Superior temporal gyrus (tissue), 1 donor: ENCODE measurements around the gene SHISA4.
"Not testable (repeated sequence)": the region's sequence is repeated elsewhere in the genome, so short reads cannot be mapped to it uniquely, and the experiment has no call there.

ENCODE experiments used
- DNase-seq: peaks from one replicate; pipeline ENCODE4 v3.0.0-alpha.2; 2016; ENCODE audit errors: extremely low spot score

The SHISA4 gene

DNA sequence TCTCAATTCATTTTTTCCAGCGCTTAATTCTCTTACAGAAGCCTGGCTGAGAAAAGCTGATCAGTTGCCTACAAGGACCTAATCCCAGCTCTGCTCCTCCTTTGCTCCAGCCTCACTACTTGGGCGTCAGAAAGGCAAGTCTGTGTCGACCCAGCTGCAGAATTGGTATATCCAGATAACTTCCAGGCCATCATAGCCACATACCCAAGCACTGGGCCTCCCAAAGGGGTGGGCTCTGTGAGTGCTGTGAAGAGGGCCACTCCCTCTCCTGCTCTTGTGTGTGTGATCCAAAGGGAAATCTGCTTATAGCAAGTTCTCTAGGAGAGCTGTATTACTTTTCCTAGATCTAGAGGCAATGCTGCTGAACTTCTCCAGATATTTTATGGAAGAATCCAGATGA is 39.6 kb downstream of the SHISA4 start:
- no peak for DNase-seq

DNA sequence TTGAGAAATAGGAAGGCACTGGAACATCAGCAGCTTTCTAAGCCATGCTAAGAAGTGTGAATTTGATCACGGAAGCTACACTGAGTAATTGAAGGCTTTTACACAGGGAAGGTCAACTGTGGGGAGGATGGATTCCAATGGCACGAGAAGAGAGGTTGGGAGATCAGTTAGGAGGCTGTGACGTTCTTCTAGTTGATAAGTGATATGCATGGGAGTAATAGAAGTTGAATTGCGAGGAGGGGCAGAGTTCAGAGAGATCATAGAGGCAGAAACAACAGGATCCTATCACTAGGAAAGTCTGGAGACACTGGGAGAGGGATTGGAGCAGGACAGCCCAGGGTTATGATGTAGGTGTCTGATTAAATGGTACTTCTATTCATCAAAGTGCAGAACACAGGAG is 41.4 kb downstream of the SHISA4 start:
- no peak for DNase-seq

DNA sequence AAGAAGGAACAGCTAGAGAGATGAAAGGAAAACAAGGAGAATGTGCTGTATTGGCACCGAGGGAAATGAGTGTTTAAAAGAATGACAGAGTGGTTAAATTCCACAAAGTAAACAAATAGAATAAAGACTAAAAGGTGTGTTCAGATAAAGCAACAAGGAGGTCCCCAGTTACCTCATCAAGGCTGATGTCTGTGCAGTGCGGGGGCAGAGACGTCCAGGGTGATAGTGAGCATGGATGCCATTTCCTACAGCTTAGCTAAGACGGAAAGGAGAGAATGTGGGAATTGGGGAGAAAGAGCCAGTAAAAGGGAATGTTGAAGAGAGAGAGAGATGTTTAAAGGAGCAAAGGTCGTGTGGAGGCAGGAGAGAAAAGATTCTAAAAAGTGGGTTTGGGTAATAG is 42.1 kb downstream of the SHISA4 start:
- DNase-seq: no peak

DNA sequence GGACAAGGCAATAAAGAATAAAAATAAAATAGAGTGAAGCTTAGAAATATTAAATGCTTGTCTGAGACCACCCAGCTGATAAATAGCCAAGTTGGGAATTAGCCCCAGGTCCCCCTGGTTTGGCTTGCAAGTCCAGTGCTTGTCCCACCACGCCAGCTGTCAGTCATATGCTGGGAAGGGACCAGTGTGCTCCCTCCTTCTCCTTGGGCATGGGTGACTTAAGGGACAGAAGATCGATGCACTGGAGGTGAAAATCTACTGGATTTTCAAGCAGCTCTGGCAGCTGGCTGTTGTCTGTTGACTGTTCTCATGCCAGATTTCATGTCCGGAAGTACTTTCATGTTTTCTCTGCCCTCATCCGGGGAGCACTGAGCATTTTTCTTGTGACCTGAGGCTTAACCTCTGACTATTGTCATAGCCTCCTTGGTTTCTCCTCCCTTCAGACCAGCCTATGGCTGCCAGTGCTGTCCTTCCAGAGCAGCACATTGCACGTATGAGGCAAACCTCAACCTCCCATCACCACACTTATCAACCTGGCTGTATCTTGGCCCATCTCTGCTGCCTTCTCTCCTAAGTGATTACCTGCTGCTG is 45.2 kb downstream of the SHISA4 start:
- no peak for DNase-seq

DNA sequence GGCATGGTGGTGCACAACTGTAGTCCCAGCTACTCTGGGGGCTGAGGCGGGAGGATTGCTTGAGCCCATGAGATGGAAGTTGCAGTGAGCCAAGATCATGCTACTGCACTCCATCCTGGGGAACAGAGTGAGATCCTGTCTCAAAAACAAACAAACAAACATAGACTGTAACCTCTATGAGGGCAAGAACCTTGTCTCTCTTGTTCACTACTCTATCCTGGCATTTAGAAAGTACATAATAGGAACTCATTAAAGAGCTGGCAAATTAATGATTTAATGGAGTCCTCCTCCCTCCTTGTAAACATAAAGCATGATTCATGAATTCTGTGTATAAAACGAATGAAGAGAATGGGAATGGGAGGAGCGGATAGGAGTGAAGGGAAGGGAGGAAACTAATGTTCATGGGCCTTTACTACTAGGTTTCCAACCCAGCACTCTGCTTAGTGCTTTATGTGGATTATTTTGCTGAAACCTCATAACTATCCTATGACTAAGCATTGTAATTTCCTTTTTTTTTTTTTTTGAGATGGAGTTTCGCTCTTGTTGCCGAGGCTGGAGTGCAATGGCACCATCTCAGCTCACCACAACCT is 49.0 kb downstream of the SHISA4 start:
- no peak for DNase-seq

DNA sequence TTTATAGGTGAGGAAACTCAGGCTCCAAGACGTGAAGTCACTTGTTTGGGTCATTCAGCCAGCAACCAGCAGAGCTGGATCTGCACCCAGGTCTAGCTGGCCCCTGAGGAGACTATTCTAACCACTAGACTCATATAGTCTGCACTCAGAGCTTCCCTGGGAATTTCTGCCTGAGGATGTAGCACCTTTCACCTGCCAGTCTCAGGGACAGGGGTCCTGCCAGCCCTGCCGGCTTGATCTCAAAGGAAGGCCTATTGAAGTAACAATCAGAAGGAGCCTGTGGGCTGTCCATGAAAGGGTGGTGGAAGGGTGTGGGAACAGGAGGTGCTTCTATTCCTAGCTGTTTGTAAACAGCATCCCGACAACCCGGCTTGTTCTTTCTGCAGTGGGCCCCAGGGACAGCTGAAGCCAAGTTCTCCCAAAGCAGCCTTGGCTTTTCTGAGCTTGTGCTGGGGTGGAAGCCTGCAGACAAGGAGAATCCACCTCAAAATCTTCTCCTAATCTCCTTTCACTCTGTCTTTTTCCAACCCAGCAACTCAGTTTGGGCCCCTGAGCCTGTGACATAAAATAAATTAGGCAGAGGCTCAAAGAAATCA is 49.8 kb downstream of the SHISA4 start:
- DNase-seq: no peak

DNA sequence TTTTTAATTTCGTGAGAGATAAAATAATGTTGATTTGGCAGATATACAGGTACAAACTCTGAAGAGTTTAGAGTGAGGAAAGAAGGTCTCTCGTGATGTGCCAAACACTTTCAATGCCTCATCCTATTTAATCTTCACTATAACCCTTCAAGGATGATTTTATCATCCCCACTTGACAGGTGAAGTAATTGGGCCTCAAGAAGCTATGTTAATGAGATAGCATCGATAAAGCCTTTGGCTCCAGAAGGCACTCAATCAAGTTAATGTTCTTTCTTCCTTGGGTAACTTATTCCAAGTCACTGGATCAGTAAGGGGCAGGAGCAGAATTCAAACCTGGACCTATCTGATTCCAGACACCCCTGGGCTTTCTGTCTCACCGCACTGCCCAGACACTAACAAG is 50.5 kb downstream of the SHISA4 start:
- no peak for DNase-seq

DNA sequence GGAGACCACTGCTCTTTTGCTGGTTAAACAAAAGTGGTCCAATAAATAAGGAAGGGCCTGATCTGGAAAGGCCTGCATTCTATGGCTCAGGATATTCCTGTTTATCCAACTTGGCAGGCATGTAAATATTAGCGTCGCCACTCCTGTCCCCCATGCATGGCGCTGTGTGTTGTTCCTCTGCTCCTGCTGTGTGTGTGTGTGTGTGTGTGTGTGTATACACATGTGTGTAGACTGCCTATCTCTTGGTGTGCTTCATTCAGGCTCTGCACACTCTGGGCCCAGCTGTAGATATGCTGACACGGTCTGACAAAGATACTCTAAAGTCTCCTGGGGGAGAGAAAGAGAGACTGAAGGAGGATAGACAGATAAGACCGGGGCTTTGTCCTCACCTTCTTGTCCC is 50.9 kb downstream of the SHISA4 start:
- DNase-seq: no peak

DNA sequence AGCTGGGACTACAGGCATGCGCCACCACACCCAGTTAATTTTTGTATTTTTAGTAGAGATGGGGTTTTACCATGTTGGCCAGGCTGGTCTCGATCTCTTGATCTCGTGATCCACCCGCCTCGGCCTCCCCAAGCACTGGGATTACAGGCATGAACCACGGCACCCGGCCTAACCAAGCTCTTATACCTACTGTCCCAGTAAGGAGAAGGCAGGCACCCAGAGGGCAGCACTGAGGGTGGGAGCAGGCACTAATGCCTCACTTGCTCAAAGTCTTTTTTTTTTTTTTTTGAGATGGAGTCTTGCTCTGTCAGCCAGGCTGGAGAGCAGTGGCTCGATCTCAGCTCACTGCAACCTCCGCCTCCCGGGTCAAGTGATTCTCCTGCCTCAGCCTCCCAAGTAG is 51.6 kb downstream of the SHISA4 start:
- DNase-seq: not testable (repeated sequence)

DNA sequence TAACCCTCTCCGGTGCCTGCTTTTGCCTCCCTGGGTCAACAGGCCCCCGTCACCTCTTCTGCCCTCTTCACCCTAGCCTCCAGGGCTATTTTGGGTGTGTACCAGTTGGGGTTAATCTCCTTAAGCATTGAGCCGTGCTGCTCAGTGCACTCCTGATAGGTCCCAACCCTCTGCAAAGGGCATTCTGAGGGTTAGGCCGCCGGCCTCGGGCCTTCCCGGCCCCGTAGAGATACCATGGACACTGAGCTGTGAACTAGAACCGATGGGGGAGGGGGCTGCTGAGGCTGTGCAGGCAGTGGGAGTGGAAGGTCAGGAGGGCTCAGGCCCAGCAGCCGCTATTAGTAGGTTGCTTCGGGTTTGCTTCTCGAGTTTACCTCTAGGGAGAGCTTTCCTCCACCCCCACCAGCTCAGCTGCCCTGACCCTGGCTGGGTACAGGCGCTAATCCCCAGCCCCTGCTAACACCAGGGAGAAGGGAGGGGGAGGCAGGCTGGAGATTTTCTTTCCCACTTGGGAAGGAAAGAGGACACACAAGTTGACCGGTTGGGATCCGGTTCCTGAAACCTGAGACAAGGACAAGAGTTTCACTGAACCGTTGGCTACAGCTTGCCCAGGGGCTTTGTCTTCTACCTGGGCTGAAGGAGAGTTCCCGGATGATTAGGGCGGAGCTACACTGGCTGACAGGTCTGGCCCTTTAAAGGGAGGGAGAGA is 52.9 kb downstream of the SHISA4 start:
- no peak for DNase-seq

DNA sequence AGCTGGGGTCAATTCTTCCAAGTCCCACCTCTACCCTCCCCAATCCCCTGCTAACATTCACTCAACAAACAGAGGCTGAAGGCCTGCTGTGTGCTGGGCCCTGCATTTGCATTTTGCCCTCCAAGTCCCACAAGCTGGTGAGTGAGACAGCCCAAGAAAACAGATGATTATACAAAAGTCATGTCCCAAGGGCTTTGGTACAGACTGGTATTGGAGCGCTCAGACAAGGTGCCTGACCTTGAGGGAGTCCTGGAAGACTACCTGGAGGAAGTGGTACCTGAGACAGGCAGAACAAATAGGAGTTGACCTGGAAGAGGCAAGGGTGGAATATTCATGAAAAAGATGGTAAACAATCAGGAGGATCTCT is 53.4 kb downstream of the SHISA4 start:
- DNase-seq: no peak
